GM21423 (cell line): ENCODE measurements around the gene IL13.
"Not testable (repeated sequence)": the region's sequence is repeated elsewhere in the genome, so short reads cannot be mapped to it uniquely, and the experiment has no call there.

Source experiments
- ATAC-seq: cut with Tn5 transposase; IDR thresholded peaks from one replicate; pipeline ENCODE4 v1.9.1; 2021; ENCODE audit warnings: mild to moderate bottlenecking, moderate library complexity; ENCODE audit not compliant: unreplicated experiment

Gene IL13

DNA sequence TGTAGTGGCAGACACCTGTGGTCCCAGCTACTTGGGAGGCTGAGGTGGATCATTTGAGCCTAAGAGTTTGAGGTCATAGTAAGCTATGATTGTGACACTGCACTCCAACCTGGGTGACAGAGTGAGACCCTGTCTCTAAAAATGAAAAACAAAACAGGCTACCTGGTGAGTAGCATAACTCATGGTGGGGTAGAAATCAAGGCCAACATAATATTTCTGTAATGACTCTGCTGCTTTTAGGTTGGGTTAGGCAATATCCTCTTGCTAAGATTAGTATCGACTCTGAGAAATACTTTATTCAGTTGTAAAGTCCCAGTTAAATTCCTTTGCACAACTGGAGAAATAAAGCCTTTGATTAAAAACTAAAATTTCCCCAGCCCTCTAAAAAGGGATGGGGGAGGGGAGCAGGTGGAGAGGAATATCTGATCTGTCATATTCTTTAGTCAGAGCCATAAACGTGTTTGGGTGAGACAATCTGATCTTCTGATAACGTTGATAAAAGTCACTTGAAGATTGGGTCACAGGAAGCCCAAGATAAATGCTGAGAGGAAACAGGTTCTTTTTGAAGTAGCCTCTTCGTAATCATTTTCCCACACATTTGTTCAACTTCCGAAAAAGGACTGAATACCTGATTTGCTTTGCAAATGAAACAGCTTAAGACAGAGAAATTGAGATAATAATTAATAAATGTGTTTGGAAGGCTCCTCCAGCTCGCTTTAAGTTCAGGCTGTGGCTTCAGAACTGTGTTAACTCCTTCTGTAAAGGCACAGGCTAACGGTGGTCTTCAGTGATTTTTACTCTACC, 30.8 kb downstream of the IL13 start:
- peak; percentile 52 for ATAC-seq

DNA sequence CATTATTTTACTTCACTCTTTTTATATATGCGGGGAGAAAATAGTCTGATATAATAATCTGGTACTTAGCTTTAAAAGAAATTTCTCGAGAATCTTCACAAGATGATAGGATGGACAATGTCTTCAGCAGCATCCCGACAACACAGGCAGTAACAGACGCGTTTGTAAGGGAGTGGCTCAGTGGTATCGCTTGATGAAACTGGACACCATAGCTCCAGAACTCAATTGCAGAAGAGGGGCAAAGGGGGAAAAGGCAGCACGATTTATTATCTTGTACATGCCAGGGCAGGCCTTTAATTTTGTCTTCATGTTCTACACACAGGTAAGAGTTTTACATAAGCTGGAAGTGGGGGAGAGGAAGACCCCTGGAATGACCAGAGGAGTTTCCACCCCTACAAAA, 31.5 kb downstream of the IL13 start:
- no peak for ATAC-seq

DNA sequence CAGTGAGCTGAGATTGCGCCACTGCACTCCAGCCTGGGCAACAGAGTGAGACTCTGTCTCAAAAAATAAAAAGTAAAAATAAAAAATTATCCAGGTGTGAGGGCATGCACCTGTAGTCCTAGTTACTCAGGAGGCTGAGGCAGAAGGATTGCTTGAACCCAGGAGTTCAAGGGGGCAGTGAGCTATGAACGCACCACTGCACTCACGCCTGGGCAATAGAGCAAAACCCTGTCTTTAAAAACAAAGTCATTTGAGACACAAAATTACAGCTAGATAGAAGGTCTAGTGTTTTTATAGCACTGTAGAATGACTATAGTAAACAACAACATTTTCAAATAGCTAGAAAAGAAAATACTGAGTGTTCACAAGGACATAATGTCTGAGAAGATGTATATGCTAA, 32.2 kb downstream of the IL13 start:
- no peak for ATAC-seq

DNA sequence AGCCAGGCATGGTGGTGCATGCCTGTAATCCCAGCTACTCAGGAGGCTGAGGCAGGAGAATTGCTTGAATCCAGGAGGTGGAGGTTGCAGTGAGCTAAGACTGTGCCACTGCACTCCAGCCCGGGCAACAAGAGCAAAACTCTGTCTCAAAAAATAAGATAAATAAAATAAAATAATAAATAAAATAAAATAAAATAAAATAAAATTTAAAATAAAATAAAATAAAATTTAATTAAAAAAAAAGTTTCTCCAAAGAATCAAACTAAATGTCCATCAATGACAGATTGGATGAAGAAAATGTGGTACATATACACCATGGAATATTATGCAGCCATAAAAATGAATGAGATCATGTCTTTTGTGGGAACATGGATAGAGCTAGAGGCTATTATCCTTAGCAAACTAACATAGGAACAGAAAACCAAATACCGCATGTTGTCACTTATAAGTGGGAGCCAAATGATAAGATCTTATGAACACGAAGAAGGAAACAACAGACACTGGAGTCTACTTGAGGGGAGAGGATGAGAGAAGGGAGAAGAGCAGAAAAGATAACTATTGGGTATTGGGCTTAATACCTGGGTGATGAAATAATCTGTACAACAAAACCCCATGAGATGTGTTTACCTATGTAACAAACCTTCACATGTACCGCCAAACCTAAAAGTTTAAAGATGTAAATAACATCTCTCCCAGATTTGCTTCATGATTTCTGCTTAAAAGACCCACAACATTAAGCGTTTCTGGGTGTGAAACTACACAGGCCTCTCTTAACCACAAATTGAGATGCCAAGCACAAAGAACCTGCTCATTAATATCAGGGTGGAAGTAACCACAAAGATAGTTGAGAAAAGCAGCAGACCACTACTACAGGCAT, 34.0 kb downstream of the IL13 start:
- ATAC-seq: not testable (repeated sequence)

DNA sequence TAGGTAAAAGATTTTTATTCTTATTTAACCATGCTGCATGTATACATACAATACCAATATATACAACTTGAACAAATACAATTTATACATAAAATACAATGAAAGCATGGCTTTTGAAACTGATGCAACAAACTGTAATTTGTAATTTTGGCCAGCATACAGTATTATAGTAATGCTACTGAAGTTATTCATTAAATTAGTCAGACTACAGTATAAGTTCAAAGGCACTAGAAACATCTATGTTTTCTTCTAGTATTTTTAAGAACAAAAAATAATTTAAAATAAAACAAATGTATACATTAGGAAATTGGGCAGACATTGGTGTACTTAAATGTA, 34.6 kb downstream of the IL13 start:
- no peak for ATAC-seq

DNA sequence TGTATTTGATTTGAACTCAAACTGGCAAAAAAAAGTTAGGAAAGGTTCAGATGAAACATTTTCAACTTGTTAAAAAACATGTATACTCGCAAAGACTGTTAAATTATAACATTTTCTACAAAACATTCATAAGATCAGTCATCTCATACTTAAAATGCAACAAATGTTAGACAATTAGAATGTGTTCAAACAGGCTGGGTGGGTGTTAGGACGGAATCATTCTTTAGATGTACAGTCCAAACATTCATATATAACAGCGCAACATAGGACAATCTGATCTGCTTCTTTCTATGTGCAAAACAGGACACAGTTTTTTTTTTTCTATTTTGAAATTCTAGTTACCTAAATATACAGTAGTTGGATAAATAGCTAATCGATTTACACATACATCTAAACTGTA, 38.0 kb downstream of the IL13 start:
- ATAC-seq: no peak

DNA sequence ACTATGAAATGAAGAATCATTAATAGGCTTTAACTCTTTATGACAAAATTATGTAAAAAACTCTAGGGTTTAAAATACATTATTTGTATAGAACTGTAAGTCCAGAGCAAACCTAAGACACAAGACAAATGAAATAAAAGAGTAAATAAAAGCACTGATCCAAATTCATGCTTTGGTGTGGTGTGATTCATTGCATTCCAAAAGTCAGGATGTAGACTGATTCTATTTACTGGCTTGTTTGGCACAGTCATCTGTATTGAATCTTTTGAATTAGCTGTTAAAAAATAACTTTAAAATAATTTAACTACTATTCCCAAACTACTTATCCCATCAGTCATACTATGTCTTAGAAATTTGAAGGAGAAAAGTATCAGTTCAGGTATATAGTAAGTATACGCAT, 46.9 kb downstream of the IL13 start:
- no peak for ATAC-seq

DNA sequence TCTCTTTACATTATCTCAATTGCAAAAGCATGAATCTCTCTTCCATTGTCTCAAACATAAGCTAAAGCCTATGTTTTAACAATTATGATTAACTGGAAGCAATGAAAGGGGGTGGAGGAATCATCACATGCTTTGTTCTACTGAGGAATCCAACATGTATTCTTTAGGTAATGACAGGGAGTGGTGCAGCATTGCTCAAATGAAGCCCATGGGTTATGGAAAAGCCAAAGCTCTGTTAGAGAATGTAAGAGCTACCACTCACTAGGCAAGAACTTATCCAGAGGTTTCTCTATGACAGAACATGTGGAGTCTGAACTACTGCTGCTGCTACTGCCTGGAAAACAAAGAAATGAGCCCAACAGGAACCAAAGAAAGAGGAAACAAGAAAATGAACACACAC, 50.7 kb downstream of the IL13 start:
- no peak for ATAC-seq
